Cardiac fibroblast (primary cell): ENCODE results near the gene CHST8.

Experiments
- DNase-seq, 2 donors: peaks; one replicate each; pipeline versions ENCODE4 v3.0.0 to v3.0.0-alpha.2; 2010; ENCODE audit warnings: low read depth in 2 of 2
- H3K4me3 ChIP-seq, 2 donors: replicated peaks in 1 of 2; 1 replicate in 1 of 2; 2 replicates in 1 of 2; pipeline ENCODE4 v1.5.1; 2011; ENCODE audit warnings: low read depth in 2 of 2, low read length in 2 of 2, mild to moderate bottlenecking in 2 of 2, moderate library complexity in 1 of 2
- TF ChIP-seq, protein P1 (sequence below): IDR thresholded peaks from one replicate; pipeline ENCODE4 v1.5.1; 2011; ENCODE audit warnings: low read depth, mild to moderate bottlenecking, low read length, inconsistent platforms

Gene CHST8

DNA sequence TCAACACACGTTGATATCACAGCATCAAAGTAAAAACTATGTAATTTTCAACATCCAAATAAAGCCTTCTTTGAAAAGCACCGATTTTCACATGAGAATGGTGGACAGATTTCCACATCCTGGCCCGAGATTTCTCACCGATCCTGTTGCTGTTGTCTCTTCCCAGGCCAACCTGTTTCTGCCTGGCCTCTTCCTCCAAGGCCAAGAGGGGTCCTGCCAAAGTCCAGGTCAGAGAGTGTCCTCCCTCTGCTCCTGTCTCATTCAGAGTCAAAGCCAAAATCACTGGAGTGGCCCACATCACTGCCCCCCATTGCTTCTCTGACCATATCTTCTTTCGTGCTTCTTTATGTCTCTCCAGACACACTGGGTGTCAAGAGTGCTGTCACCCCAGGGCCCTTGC is 49.5 kb downstream of the CHST8 start:
- no peak for DNase-seq
- no peak overlapping the region for H3K4me3 ChIP-seq
- TF ChIP-seq, protein P1, sequence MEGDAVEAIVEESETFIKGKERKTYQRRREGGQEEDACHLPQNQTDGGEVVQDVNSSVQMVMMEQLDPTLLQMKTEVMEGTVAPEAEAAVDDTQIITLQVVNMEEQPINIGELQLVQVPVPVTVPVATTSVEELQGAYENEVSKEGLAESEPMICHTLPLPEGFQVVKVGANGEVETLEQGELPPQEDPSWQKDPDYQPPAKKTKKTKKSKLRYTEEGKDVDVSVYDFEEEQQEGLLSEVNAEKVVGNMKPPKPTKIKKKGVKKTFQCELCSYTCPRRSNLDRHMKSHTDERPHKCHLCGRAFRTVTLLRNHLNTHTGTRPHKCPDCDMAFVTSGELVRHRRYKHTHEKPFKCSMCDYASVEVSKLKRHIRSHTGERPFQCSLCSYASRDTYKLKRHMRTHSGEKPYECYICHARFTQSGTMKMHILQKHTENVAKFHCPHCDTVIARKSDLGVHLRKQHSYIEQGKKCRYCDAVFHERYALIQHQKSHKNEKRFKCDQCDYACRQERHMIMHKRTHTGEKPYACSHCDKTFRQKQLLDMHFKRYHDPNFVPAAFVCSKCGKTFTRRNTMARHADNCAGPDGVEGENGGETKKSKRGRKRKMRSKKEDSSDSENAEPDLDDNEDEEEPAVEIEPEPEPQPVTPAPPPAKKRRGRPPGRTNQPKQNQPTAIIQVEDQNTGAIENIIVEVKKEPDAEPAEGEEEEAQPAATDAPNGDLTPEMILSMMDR: no peak

DNA sequence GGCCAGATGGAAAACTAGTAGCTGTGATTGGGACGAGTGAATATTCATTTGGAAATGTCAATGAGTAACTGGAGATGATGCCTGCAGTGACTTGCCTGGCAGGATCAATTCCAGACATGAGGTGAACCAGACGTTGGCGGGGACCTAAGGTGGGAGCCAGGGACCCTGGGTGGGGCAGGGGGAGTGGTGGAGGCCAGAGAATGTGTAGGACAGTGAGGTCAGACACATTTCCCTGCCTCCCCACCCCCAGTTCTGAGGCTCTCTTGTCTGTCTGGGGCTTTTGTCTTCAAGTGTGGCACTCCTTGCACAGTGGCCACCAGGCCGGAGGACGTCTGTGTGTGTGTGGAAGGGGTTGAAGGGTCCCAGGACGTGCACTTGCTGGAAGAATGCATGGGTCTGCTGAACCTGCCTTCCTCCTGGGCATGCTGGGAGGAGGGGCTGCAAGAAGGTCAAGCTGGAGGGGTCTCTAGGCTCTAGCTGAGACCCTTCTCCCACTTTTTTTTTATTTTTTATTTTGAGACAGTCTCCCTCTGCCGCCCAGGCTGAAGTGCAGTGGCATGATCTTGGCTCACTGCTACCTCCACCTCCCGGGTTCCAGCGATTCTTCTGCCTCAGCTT is 51.6 kb downstream of the CHST8 start:
- no peak for DNase-seq
- no peak overlapping the region for H3K4me3 ChIP-seq
- TF ChIP-seq, protein P1: no peak

DNA sequence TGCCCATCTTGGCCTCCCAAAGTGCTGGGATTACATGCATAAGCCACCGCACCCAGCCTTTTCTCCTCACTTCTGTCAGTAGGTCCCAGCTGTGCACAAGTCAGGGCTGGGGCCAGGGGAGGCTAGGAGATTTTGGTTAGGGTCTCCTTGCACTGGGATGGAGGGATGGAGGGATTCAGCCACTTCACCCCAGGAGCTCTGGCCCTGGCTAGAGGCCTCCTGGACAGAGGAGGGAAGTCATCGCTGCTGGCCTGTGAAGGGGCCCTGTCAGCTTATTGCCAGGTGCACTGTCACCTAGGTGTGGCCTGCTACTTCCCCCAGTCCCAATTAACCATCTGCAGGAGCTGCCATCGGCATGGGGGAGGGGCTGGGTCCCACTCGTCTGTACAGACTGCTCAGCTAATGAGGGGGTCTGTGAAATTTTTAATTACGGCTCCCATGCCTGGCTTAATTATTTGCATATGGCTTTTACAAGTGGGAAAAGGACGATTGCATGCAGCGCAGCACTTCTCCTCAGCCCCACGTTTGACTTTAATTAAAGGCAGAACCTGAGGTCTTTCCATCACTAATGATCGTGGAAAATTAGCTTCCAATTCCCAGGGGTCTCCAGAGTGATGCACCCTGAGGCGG is 52.4 kb downstream of the CHST8 start:
- H3K4me3 ChIP-seq: no peak overlapping the region
- TF ChIP-seq, protein P1: no peak
- DNase-seq: no peak

DNA sequence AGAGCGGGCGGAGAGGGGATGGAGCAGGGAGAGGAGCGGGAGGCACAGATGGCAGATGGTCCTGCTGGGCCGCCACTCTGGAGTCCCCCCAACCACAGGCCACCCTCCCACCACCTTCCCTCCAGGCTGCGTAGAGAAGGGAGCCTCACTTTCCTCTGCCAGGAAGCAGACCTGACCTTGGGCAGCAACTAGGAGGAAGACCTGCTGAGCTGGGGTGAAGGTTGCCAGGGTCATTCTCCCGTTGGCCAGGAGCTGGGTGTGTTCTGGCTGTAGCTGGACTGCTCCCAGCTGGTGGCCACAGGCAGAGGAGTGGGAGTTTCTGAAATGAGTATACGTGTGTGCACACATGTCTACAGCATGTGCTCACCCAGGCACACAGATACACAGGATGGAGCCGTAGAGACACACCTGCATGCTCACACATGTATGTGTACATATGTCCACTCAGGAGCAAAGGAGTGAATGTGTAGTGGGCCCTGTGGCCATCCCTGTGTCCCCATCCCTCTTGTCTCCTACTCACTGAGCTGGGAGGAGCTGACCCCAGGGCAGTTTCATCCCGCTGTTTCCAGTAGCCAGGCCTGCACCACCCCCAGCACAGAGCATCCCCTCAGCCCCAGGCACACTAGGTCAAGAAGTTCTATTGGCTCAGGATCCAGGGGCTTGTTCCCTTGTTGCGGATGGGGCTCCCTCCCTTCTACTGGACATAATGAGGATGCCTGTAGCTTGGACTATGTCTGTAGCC is 53.0 kb downstream of the CHST8 start:
- TF ChIP-seq, protein P1: no peak
- DNase-seq: no peak
- H3K4me3 ChIP-seq: no peak overlapping the region

GRCh38 chr19:33675501-33676124 is 53.9 kb downstream of the CHST8 start:
- TF ChIP-seq, protein P1: no peak
- DNase-seq: no peak
- H3K4me3 ChIP-seq: no peak overlapping the region

DNA sequence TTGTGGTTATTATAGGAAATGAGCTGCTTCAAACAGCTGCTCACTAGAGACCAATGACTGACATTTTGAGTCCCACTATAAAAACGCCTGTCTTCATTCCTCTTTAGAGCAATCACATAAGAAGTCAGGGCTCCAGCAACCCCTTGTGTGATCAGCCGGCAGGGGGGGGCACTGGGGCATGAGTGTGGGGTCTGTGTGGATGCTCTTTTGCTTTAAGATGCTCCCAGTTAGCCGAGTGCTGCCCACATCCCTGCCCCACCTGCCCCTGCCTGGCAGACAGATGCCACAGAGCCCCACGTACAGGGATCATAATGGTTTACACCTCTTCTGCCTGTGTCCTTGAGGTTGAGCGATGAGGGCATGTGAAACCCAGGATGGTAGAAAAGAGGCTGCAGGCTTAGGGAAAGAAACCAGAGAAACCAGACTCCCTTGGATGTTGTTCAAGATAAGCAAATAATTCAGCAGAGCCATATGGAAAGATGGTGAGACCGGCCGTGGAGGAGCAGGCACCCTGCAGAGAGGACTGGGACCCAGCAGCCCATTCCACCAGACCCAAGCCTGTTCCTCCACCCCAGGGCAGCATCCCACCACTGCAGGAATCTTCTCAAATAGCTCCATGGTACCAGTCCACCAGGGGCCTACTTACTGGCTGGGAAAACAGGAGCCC is 55.4 kb downstream of the CHST8 start:
- TF ChIP-seq, protein P1: no peak
- no peak for DNase-seq

More for the DNA sequence above, 55.4 kb downstream of the CHST8 start:
- no peak overlapping the region for H3K4me3 ChIP-seq
